Neural cell (in vitro differentiated cells): Measurements from ENCODE around the gene CIC. TPM values are rescaled to one million over a fixed set of nuclear protein-coding genes. Genes with fewer than 3 reads are reported as not detected.
A peak's percentile ranks its signal among the peaks of the same experiment; 100 is the strongest.

Experiments used
- H2AFZ ChIP-seq: fragments of 200-600, 300-800 bp; sonication (generic), shearing (Covaris generic); 2 replicates; pipeline ENCODE4 v1.6.0; 2014; ENCODE audit warnings: low read depth, mild to moderate bottlenecking, antibody characterized with exemption, low read length, moderate library complexity
- H3F3A ChIP-seq: fragments of 200-600 bp; shearing (Covaris generic); 2 replicates; pipeline ENCODE4 v1.6.1; 2016; ENCODE audit warnings: mild to moderate bottlenecking, moderate library complexity, mixed read lengths, antibody characterized with exemption, low read length; ENCODE audit not compliant: insufficient read depth, poor library complexity, severe bottlenecking
- H3K27ac ChIP-seq: fragments of 200-600, 300-800 bp; sonication (generic), shearing (Covaris generic); 2 replicates; pipeline ENCODE4 v1.5.1; 2014; ENCODE audit warnings: mild to moderate bottlenecking, low read length, moderate library complexity
- H3K27me3 ChIP-seq: fragments of 300-800, 200-600 bp; sonication (generic), shearing (Covaris generic); 2 replicates; pipeline ENCODE4 v1.6.0; 2014; ENCODE audit warnings: mild to moderate bottlenecking, low read depth, low read length, moderate library complexity; ENCODE audit not compliant: insufficient read depth
- H3K36me3 ChIP-seq: fragments of 300-800, 200-600 bp; sonication (generic), shearing (Covaris generic); 2 replicates; pipeline ENCODE4 v1.5.1; 2014; ENCODE audit warnings: mild to moderate bottlenecking, antibody characterized with exemption, low read length, moderate library complexity; ENCODE audit not compliant: insufficient read depth
- H3K4me2 ChIP-seq: fragments of 300-800, 200-600 bp; sonication (generic), shearing (Covaris generic); 2 replicates; pipeline ENCODE4 v1.6.0; 2014; ENCODE audit warnings: mild to moderate bottlenecking, low read length
- H3K4me3 ChIP-seq: fragments of 300-800, 200-600 bp; sonication (generic), shearing (Covaris generic); 2 replicates; pipeline ENCODE4 v1.5.1; 2014; ENCODE audit warnings: mild to moderate bottlenecking, low read length, moderate library complexity
- H3K79me2 ChIP-seq: fragments of 200-600 bp; shearing (Covaris generic); replicated peaks from 2 replicates; pipeline ENCODE4 v1.6.0; 2014; ENCODE audit warnings: mild to moderate bottlenecking, low read length, moderate library complexity; ENCODE audit not compliant: insufficient read depth
- H3K9ac ChIP-seq: fragments of 300-800, 200-600 bp; sonication (generic), shearing (Covaris generic); 2 replicates; pipeline ENCODE4 v1.6.1; 2016; ENCODE audit warnings: mild to moderate bottlenecking, low read length, mixed read lengths
- H3K9me2 ChIP-seq: fragments of 200-600 bp; shearing (Covaris generic); 2 replicates; pipeline ENCODE4 v1.6.1; 2016; ENCODE audit warnings: mild to moderate bottlenecking, low read length, mixed read lengths; ENCODE audit not compliant: insufficient read depth
- H3K9me3 ChIP-seq: fragments of 200-600, 300-800 bp; sonication (generic), shearing (Covaris generic); 2 replicates; pipeline ENCODE4 v1.6.1; 2016; ENCODE audit warnings: mild to moderate bottlenecking, mixed run types, low read length, moderate library complexity, mixed read lengths
- H4K20me1 ChIP-seq: fragments of 200-600 bp; shearing (Covaris generic); 2 replicates; pipeline ENCODE4 v1.6.1; 2016; ENCODE audit warnings: mild to moderate bottlenecking, mixed run types; ENCODE audit not compliant: insufficient read depth
- CTCF ChIP-seq: fragments of 450-650 bp; IDR thresholded peaks from 2 replicates; pipeline ENCODE4 v1.5.1; 2014; ENCODE audit warnings: antibody characterized with exemption, mild to moderate bottlenecking, moderate library complexity; ENCODE audit not compliant: poor library complexity, severe bottlenecking
- EP300 ChIP-seq: fragments of 450-650 bp; conservative IDR thresholded peaks from 2 replicates; pipeline ENCODE4 v1.6.1; 2014; ENCODE audit warnings: antibody characterized with exemption, mild to moderate bottlenecking, moderate library complexity; ENCODE audit not compliant: poor library complexity, severe bottlenecking
- EZH2 ChIP-seq: fragments of 200-600, 300-800 bp; shearing (Covaris generic), sonication (generic); IDR thresholded peaks from 2 replicates; pipeline ENCODE4 v1.6.1; 2014; ENCODE audit warnings: antibody characterized with exemption, low read length, borderline replicate concordance, mild to moderate bottlenecking; ENCODE audit not compliant: insufficient read depth, poor library complexity, severe bottlenecking
- MXI1 ChIP-seq: fragments of 450-650 bp; conservative IDR thresholded peaks from 2 replicates; pipeline ENCODE4 v1.6.1; 2014; ENCODE audit warnings: antibody characterized with exemption, mild to moderate bottlenecking; ENCODE audit not compliant: poor library complexity, severe bottlenecking
- POLR2AphosphoS5 ChIP-seq: IDR thresholded peaks from 2 replicates; pipeline ENCODE4 v1.6.1; 2012
- RAD21 ChIP-seq: fragments of 450-650 bp; conservative IDR thresholded peaks from 2 replicates; pipeline ENCODE4 v1.6.1; 2014; ENCODE audit warnings: antibody characterized with exemption, mild to moderate bottlenecking, moderate library complexity
- REST ChIP-seq: IDR thresholded peaks from 2 replicates; pipeline ENCODE4 v1.6.1; 2012; ENCODE audit warnings: borderline replicate concordance
- SMC3 ChIP-seq: fragments of 450-650 bp; conservative IDR thresholded peaks from 2 replicates; pipeline ENCODE4 v1.6.1; 2014; ENCODE audit warnings: antibody characterized with exemption, mild to moderate bottlenecking, moderate library complexity; ENCODE audit not compliant: poor library complexity
- TAF1 ChIP-seq: IDR thresholded peaks from 2 replicates; pipeline ENCODE4 v1.6.1; 2012; ENCODE audit warnings: low read depth
- polyA plus RNA-seq: library from polyadenylated mRNA; depleted of rRNA; stranded (reverse); fragments of >200 nt; gene quantifications from 2 replicates; pipeline ENCODE4 v1.2.3, GENCODE V29; 2014

The CIC gene
- polyA plus RNA-seq, 1 donor from 2014 or later = 10.8 TPM

- H3K9me3 ChIP-seq = no peaks in the 10 kb centered on the region
- peak overlapping the region; percentile 91 for H3K4me3 ChIP-seq
- no peaks in the 10 kb centered on the region for H3K9me2 ChIP-seq
- H3K36me3 ChIP-seq = no peaks in the 10 kb centered on the region
- H3K79me2 ChIP-seq = peaks cover 27% of the 10 kb centered on the region
- no peak overlapping the region for H2AFZ ChIP-seq
- no peak overlapping the region for H3K4me2 ChIP-seq
- peak overlapping the region; percentile 95 for H3K9ac ChIP-seq
- no peaks in the 10 kb centered on the region for H3K27me3 ChIP-seq
- TF ChIP-seq TAF1 (no peak), SMC3 (no peak), MXI1 (no peak), EP300 (no peak), POLR2AphosphoS5 (no peak), REST (no peak), RAD21 (no peak), EZH2 (no peak), CTCF (no peak)
- H4K20me1 ChIP-seq = peaks cover 9% of the 10 kb centered on the region
- peak overlapping the region; percentile 99 for H3K27ac ChIP-seq
- no peaks in the 10 kb centered on the region for H3F3A ChIP-seq
Observed at GRCh38 chr19:42280815-42281145, 11.7 kb downstream of the CIC start.

GRCh38 chr19:42281146-42281826, 12.2 kb downstream of the CIC start:
- no peaks in the 10 kb centered on the region for H3K9me2 ChIP-seq
- H3K4me2 ChIP-seq = peak overlapping the region; percentile 65
- no peaks in the 10 kb centered on the region for H3K27me3 ChIP-seq
- H3K9me3 ChIP-seq = no peaks in the 10 kb centered on the region
- peaks cover 30% of the 10 kb centered on the region for H3K79me2 ChIP-seq
- H3K4me3 ChIP-seq = peak overlapping the region; percentile 91
- no peak for TF ChIP-seq TAF1
- TF ChIP-seq RAD21 = no peak
- TF ChIP-seq POLR2AphosphoS5 = no peak
- no peak for TF ChIP-seq EZH2
- TF ChIP-seq REST = no peak
- TF ChIP-seq CTCF = no peak
- TF ChIP-seq MXI1 = no peak
- TF ChIP-seq EP300 = no peak
- no peak for TF ChIP-seq SMC3
- H3F3A ChIP-seq = no peaks in the 10 kb centered on the region
- H3K36me3 ChIP-seq = no peaks in the 10 kb centered on the region
- H3K9ac ChIP-seq = peak overlapping the region; percentile 95
- H2AFZ ChIP-seq = no peak overlapping the region
- H4K20me1 ChIP-seq = peaks cover 10% of the 10 kb centered on the region
- peak overlapping the region; percentile 99 for H3K27ac ChIP-seq
